Tongue (tissue), 2 donors: Measurements from ENCODE around the gene PLPPR3. TPM values are rescaled to one million over a fixed set of nuclear protein-coding genes. Genes with fewer than 3 reads are reported as not detected.

ENCODE experiments used
- DNase-seq: peaks from one replicate; pipeline ENCODE4 v3.0.0-alpha.2; 2015
- total RNA-seq: library from RNA; depleted of rRNA; stranded (reverse); fragments of >200 nt; gene quantifications from one replicate; pipeline ENCODE4 v1.2.3, GENCODE V29; 2014

Gene PLPPR3
- total RNA-seq, 1 donor from 2014 or later = 0.31 TPM

DNA sequence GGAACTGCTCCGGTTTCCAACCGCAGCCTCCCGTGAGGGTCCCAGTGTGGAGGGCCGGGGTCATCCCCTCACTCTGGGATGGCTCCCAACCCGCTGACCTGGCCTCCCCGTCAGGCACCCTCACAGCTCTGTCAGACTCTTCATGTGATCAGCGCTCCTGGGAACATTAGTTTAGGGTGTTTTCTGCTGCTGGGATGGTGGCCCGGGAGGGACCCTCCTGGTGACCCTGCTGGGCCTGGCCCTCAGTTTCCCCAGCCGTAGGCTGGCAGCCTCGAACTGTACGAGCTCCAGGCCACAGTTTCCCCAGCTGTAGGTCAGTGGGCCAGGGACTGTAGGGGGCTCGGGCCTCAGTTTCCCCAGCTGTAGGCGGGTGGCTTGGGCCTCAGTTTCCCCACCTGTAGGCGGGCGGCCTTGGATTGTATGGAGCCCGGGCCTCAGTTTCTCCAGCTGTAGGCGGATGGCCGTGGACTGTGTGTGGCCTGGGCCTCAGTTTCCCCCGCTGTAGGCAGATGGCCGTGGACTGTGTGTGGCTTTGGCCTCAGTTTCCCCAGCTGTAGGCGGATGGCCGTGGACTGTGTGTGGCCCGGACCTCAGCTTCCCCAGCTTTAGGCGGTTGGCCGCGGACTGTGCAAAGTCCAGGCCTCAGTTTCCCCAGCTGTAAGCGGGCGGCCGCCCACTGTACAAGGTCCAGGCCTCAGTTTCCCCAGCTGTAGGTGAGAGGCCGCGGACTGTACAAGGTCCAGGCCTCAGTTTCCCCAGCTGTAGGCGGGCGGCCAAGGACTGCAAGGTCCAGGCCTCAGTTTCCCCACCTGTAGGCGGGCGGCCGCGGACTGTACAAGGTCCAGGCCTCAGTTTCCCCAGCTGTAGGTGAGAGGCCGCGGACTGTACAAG is 25.8 kb downstream of the PLPPR3 start:
- DNase-seq = no peak

DNA sequence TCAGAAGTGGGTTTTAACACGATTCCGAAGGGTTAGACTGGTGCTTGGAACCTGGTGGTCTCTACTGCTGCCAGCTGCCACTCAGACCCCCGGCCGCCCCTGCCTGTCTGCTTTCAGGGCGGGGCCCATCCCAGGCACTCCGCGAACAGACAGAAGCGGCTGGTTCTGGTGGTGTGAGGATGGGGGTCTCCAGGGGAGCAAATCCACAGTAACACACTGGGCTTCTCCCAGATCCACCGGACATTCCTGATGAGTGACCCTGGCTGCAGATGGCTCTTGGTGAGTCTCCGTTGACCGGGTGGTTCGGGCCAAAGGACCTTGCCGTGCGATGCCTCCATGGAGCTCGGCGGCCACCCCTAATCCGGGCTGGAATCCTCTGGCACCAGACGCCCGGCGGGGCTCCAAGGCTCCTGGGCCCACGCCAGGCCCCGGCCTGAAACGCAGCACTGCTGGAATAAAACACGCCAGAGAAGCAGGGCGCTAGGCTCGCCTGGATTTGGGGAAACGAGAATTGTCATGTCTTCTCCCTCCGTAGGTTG is 26.6 kb downstream of the PLPPR3 start:
- peak; percentile 67 for DNase-seq

DNA sequence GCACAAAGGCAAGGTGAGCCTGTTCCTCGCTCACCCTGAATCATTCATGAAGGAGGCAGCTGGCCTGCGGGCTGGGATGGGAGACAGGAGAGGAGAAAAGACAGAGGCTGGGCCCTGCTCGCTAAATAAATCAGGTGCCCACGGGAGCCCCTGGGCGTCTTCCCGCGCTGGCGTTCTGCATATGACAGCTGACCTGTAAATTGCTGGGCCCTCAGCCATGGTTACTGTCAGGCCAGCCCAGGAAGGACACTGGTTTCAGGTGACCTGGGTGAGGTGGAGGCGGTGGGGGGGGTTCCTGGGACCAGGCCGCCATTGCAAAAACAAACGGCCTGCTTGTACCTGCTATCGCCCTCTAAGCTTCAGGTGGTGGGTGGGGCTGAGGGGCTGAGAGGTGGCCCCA is 27.9 kb downstream of the PLPPR3 start:
- DNase-seq = no peak

DNA sequence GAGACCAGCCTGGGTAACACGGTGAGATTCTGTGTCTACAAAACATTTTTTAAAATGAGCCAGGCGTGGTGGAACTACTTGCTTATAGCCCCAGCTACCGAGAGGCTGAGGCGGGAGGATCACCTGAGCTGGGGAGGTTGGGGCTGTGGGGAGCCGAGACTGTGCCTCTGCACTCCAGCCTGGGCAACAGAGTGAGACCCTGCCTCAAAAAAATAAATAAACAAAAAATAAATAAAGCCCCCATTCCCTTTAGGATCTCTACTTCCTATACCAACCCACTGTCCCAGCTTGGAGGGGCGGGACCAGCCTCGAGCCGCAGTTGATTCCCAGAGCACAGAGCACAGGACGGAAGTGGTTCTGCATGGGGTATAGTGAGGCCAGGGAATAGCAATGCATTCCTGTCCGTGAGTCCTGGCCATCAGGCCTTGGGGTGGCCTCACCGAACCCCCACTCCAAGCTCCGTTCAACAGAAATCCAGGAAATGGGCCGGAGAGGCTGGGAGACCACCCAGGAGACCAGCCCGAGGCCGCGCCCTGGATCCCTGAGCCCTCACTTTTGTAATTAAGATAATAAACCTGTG is 29.4 kb downstream of the PLPPR3 start:
- no peak for DNase-seq

DNA sequence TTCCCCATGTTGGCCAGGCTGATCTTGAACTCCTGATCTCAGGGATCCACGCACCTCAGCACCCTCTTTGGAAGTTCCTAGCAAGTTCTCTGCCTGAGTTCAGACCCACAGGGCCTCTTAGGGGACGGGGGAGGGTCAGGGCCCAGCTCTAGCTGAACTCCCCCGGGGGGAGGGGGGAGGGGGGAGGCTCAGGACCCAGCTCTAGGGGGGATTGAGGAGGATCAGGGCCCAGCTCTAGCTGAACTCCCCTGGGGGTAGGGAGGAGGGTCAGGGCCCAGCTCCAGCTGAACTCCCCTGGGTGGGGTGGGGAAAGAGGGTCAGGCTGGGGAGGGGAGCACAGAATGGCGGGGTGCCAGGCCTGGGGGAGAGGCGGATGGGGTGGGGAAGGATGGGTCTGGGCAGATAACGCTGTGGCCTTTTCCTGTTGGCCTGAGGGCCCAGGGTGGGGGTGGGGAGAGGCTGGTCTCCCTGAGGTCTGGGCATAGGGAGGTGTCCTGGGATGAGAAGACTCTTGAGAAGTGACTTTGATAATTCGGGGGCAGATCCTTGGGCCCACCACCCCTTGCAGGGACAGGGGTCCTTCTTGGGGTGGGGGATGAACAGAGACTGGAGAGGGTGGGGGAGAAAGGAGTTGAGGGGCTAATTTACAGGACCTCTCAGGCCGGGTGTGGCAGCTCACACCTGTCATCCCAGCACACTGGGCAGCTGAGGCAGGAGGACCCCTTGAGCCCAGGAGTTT is 30.0 kb downstream of the PLPPR3 start:
- no peak for DNase-seq

DNA sequence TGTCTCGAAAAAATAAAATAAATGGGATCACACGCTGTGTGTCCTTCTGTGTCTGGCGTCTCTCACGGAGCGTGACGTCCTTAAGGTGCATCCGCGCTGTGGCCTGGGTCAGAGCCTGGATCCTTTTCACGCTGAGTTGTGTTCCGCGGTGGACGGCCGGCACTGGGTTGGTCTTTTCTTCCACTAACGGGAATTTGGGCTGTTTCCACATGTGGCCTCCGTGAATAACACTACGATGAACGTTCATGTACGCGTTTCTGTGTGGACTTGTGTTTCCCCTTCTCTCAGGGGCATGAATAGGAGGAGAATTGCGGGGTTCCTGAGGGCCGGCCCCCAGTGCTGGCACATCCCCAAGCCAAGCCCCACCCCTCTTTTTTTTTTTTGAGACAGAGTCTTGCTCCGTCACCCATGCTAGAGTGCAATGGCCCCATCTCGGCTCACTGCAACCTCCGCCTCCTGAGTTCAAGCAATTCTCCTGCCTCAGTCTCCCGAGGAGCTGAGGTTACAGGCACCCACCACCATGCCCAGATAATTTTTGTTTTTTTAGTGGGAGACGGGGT is 30.7 kb downstream of the PLPPR3 start:
- no peak for DNase-seq

DNA sequence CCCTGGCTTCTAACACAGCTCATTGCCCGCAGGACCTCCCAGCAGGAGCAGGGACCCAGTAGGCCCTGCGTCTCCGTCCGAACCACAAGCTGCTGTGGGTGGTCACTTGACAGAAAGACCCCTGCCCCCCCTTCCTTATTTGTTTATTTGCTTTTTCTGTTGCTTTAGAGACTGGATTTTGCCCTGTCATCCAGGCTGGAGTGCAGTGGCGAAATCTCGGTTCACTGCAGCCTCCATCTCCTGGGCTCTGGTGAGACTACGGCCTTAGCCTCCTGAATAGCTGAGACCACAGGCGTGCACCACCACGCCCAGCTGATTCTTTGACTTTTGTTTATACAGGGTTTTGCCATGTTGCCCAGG is 32.1 kb downstream of the PLPPR3 start:
- no peak for DNase-seq

DNA sequence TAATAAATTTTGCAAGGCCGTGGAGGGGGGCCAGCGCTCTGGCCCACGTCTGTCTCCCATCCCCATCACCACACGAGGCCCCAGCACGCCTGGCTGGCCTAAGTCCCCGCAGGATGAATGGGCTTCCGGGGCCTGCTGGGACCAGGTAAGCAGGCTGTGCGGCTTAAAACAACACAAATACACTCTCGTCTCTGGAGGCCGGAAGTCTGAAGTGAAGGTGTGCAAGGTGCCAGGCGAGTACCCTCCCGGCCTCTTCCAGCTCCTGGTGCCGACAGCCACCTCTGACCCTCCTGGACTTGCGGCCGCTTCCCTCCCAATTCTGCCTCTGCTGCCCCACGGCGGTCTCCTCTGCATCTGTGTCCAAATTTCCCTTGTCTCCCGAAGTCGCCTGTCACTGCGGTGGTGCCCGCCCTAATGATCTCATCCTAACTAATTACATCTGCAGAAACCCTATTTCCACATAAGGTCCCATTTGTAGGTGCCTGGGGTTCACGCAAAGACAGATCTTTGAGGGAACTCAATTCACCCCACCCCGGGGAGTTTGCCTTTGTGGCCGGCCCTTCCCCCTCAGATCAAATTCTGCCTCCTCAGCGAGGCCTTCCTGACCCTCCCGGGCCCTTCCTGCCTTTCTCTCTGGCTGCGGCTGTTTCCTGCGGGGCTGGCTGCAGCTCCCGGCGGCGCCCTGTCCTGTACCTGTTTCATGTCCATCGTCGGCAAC is 32.6 kb downstream of the PLPPR3 start:
- peak; percentile 45 for DNase-seq

DNA sequence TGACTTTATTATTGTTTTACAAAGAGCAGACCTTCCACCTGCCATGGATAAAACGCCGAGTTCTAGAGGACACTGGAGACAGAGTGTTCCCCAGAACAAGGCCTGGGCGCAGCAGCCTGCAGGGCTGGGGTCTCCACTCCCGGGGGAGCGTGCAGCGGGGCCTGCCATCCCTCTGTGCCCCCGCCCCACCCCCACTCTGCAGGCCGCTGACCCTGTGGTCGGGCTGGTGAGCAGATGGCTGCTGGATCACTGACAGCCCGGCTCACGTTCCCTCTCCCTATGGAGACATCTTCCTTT is 33.1 kb downstream of the PLPPR3 start:
- no peak for DNase-seq

DNA sequence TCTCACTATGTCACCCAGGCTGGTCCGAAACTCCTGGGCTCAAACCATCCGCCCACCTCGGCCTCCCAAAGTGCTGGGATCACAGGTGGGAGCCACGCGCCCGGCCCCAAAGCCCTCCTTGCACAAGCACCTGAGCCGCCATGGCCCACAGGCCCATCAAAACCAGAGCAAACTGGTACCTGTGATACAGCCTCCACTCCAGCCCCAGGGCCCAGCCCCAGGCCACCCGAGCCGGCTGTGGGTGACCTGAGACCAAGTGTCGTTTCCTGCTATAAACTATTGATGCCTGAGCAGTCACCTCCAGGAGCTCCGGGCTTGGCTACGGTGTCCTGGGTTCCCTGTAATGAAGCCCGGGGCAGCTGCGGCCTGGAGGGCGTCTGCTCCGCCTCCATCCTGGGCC is 34.2 kb downstream of the PLPPR3 start:
- no peak for DNase-seq

DNA sequence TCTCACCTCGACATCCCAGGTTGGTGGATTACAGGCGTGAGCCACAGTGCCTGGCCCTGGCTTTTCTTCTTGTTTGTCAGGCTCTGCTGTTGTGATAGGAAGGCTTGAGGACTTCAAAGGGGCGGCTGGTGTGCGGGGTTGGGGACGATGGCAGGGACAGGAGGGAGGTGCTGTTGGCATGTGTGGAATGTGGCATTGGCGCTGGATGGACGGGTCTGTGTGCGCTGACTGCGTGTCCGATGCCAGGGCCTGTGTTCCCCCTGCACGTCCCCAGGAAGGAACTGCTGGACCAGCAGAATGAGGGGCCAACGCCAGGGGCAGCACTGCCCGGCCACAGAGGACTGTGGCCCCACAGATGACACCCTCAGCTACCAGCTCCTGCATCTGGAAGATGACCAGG is 37.2 kb downstream of the PLPPR3 start:
- DNase-seq = no peak

DNA sequence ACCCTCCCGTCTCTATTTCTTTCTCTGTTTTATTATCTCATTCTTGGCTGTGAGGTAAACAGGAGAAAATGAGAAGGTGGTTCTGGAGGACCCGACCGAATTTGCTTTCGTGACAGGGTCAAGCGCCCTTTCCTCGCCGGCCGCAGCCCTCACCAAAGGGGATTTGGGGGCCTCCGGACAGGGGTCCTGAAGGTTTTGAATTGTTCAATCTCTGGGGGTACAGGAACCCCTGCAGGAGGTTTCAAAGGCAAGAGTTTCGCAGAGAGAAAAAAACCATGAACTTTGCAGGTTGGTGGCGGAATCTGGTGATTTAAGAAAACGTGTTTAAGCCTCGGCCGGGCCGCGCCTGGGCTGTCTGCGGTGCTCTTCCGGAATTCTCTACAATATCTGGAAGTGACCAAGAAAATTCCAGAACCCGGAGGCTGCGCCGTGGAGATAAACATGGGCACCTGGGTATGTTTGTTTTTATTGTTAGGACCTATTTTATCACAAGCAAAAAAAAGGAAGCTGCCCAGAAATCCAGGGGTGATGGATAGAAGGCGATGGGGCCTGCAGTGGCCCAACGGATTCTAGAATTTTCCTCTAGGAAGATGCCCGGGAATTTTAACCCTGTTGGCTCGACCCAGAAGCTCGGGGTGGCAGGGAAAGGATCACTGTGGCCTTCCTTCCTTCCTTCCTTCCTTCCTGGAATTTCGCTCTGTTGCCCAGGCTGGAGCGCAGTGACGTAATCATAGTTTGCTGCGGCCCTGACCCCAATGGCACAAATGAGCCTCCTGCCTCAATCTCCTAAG is 38.7 kb downstream of the PLPPR3 start:
- no peak for DNase-seq

DNA sequence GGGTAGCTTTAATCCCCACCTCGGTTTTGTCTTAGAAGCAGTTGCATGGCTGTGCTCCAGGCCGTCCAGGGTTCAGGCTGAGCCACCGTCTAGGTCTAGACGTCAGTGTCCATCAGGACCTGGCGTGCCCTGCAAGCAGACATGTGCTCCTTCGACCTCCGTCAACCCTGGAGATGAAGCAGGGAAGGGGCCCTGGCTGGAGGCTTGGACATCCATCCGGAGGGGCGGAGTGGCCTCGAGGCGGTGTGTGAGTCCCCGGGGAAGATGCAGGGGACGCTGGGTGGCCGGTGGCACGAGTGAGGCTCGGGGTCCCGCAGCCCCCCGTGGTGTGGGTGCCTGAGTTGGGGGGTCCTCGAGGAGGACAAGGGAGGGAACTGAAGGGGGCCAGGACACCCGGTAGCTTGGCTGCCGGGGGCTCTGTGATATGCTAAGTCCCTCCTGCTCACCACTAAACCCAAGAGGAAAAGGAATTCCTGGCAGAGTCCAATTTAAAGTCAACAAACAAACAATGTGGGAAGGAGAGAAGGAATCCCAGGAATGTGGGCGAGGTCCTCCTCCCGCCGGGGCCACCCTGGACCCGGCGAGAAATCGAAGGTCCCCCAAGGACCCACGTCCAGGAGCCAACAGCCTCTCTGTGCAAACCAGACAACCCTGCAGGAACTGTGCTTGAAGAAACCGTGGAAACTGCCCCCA is 39.4 kb downstream of the PLPPR3 start:
- peak; percentile 30 for DNase-seq

DNA sequence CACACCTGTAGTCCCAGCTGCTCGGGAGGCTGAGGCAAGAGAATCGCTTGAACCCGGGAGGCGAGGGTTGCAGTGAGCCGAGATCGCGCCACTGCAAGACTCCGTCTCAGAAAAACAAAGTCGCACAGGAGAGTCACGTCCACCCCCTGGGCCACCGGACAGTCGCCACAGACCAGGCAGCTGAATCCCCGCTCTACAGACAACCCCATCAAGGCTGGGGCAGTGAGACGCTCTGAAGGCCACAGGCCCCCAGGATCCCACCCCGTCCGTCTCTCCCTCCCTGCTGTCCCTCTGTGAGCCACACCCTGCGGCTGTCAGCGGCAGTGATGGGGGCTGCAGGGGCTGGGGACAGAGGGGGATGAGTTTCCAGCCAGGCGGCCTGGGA is 40.0 kb downstream of the PLPPR3 start:
- DNase-seq = no peak

DNA sequence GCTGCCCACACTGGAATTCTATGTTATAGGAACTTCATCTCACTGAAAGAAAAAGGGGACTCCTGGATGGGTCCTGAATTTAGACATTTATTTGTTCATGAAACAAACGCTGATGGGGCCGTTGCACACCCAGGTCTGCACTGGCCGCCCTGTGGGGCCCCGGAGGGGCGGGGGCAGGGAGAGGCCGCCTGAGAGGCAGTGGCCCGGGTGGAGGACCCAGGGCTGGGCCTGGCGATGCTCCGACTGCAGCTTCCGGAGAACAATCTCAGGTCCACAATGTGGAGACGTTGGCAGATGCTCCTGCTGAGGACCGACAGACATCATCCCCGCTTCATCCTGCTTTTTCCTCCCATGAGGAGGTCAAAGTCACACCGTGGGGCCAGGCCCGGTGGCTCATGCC is 40.8 kb downstream of the PLPPR3 start:
- DNase-seq = no peak

DNA sequence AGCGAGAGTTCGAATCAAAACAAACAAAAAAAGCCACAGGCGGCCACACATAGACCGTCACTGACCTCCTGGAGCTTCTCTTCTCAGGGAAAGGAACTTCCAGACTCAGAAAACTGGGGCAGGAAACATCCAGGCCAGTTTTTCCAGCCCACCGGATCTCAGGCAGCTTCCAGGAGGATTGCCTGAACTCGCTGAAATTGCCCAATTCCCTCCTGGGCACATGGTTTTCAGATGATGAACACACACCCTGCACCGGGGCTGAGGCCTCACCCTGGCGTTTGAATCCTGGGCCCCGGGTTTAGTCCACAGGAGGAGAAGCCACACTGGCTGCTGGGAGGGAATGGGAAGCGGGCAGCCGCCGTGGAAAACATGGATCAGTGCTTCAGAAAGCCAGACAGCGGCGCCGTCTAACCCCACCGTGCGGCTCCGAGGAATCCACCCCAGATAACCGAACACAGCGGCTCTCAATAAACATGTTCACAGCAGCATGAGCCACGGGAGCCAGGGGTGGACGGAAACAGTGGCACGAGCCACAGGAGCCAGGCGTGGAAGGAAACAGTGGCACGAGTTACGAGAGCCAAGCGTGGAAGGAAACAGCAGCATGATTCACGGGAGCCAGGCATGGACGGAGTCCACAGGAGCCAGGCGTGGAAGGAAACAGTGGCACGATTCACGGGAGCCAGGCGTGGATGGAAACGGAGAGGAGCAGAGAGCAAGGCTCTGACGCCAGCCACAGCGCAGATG is 42.7 kb downstream of the PLPPR3 start:
- DNase-seq = peak; percentile 62

DNA sequence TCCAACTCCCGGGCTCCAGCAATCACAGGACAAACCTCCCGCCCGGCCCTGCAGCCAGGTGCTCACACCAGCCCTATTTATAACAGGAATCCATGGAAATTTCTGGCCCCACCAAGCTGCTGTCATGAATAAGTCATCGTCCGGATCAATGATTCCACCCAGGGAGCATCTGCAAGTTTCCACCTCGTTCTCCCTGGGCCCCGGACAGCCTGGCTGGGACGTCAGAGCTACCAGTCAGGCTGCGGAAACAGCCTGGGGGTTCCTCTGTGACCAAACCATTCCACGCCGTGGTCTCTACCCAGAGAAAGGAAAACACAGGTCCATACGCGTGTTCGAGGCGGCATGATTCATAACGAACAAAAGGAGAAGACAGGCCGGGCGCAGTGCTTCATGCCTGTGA is 45.2 kb downstream of the PLPPR3 start:
- DNase-seq = no peak

DNA sequence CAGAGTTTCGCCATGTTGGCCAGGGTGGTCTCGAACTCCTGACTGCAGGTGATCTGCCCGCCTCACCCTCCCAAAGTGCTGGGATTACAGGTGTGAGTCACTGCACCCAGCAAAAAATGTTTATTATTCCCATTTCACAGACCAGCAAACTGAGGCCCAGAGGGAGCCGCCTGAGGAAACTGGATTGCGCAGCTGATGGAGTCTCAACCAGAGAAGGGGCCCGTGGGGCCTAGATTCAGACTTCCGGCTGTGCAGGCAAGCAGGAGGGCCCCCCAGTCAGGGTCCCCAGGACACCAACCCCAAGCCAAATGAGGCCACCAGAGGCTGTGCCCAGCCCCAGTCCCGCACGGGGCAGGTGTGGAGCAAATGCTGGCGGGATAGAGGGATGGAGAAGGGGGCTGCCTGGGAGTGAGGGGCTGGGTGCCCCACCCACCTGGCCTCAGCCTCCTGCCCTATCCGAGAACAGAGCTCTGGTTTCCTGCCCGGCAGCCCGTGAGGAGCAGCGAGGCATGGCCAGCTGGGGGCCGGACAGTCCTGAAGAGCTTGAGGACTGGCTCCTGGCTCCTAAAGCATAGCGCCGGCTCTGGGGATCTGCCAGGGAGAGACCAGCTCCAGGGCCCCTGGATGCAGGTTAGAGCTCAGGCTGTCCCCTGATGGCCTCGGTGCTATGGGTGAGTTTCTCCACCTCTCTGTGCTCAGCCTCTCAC is 48.9 kb downstream of the PLPPR3 start:
- DNase-seq = no peak

DNA sequence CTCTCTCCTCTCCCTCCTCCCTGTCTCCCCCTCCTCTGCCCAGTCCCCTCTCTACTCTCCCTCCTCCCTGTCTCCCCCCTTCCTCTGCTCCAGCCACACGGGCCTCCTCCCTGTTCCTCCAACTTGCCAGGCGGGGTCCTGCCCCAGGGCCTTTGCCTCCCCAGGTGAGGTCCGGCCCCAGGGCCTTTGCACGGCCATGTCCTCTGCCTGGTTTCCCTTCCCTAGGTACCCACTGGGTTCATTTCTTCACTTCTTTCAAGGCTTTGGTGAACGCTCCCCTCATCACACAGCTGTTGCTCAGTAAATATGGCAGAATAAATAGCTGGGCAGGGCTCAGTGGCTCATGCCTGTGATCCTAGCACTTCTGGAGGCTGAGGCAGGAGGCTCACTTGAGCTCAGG is 49.7 kb downstream of the PLPPR3 start:
- no peak for DNase-seq
